H1 (cell line): ENCODE results near the gene INTS1. TPM values are rescaled to one million over a fixed set of nuclear protein-coding genes. Genes with fewer than 3 reads are reported as not detected.

Experiments
- JUN ChIP-seq: IDR thresholded peaks from 2 replicates; pipeline ENCODE4 v1.6.1; 2011; ENCODE audit warnings: low read depth, mild to moderate bottlenecking, improper control_type of control experiment, low read length
- KDM1A ChIP-seq: fragments of 200-600, 300-600 bp; sonication (generic); IDR thresholded peaks from 2 replicates; pipeline ENCODE4 v1.7.1; 2016; ENCODE audit warnings: mild to moderate bottlenecking, low read length, borderline replicate concordance
- KDM5A ChIP-seq: fragments of 200-600 bp; IDR thresholded peaks from 2 replicates; pipeline ENCODE4 v1.7.1; 2012; ENCODE audit warnings: mild to moderate bottlenecking, low read length, inconsistent platforms, mixed read lengths
- POLR2A ChIP-seq, 2 experiments: IDR thresholded peaks; 1 replicate in 1 of 2; 2 replicates in 1 of 2; pipeline ENCODE4 v1.6.1; 2011; ENCODE audit warnings: low read depth in 2 of 2, low read length in 2 of 2, mild to moderate bottlenecking in 2 of 2; ENCODE audit errors: control extremely low read depth in 1 of 2
- RFX5 ChIP-seq: IDR thresholded peaks from 2 replicates; pipeline ENCODE4 v1.6.1; 2011; ENCODE audit warnings: low read depth, low read length, improper control_type of control experiment, borderline replicate concordance
- SIX5 ChIP-seq: IDR thresholded peaks from 2 replicates; pipeline ENCODE4 v1.6.1; 2011; ENCODE audit warnings: mild to moderate bottlenecking, low read depth, low read length
- polyA plus RNA-seq, 7 experiments: library from polyadenylated mRNA; depleted of rRNA in 3 of 7; stranded (reverse) in 5 of 7; unstranded in 2 of 7; fragments of >200 nt in 5 of 7; fragments of 200-250 nt in 2 of 7; gene quantifications; 1 replicate in 5 of 7; 2 replicates in 1 of 7; 4 replicates in 1 of 7; pipeline versions ENCODE4 v1.2.1 to v1.2.3, GENCODE V29; 2011 to 2013; ENCODE audit warnings: missing spikeins in 2 of 7, mixed read lengths in 2 of 7
- total RNA-seq: library from RNA; stranded (reverse); fragmentation: NEBNext Ultra II Directional; extraction: Animal tissue kit (Norgen Biotek cat#: 25700); gene quantifications from 2 replicates; pipeline ENCODE4 v1.2.1, GENCODE V29; 2021
- TF ChIP-seq, protein P1 (sequence below): fragments of 300-600 bp; sonication (generic); IDR thresholded peaks from 2 replicates; pipeline ENCODE4 v1.7.1; 2012; ENCODE audit warnings: low read length, moderate library complexity, mild to moderate bottlenecking, inconsistent platforms; ENCODE audit not compliant: insufficient replicate concordance

INTS1 gene
- total and polyA plus RNA-seq, 2 of the 8 experiments (the other 6 are each of a cell fraction or from before 2014, with no cell fraction given): 76.9 to 104 TPM

DNA sequence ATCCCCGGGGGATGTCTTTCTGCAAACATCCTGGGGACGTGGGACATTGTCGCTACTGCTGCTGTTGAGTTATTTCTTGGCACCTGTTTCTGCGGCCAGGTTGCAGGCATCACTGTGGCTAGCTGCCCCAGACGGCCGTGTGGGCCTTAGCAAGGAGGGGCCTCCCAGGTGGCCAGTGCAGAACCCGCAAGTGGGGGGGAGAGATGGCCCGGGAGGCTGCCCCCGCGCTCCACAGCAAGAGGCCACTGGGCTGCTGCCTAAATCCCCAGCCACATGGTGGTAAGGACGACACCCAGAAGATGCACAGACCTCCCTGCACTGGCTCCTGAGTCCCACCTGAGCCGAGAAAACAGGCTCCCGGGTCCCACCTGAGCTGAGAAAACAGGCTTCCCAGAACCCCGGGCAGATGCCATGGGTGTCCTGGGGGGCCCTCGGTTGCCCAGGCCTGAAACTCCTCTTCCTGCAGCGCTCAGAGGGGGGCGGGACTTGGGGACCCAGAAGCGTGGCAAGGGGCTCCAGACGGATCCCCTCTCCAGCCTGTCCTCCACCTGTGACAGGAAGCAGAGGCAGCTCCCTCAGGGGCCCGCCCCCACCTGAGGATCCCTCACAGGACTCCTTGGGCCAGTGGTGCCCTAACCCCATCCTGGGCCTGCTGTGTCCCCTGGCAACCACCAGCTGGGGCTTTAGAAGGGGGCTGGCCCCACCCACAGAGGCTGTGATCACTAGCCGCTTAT is 25.4 kb upstream of the INTS1 start (continued):
- no peak for TF ChIP-seq KDM5A
- no peak for TF ChIP-seq RFX5
- no peak for TF ChIP-seq KDM1A
- no peak for TF ChIP-seq SIX5
- no peak for TF ChIP-seq POLR2A (IDR thresholded peaks at IDR 0.05; ENCODE audit: control extremely low read depth in 1 of 2, low read depth in 2 of 2, low read length in 2 of 2)
- TF ChIP-seq, protein P1, sequence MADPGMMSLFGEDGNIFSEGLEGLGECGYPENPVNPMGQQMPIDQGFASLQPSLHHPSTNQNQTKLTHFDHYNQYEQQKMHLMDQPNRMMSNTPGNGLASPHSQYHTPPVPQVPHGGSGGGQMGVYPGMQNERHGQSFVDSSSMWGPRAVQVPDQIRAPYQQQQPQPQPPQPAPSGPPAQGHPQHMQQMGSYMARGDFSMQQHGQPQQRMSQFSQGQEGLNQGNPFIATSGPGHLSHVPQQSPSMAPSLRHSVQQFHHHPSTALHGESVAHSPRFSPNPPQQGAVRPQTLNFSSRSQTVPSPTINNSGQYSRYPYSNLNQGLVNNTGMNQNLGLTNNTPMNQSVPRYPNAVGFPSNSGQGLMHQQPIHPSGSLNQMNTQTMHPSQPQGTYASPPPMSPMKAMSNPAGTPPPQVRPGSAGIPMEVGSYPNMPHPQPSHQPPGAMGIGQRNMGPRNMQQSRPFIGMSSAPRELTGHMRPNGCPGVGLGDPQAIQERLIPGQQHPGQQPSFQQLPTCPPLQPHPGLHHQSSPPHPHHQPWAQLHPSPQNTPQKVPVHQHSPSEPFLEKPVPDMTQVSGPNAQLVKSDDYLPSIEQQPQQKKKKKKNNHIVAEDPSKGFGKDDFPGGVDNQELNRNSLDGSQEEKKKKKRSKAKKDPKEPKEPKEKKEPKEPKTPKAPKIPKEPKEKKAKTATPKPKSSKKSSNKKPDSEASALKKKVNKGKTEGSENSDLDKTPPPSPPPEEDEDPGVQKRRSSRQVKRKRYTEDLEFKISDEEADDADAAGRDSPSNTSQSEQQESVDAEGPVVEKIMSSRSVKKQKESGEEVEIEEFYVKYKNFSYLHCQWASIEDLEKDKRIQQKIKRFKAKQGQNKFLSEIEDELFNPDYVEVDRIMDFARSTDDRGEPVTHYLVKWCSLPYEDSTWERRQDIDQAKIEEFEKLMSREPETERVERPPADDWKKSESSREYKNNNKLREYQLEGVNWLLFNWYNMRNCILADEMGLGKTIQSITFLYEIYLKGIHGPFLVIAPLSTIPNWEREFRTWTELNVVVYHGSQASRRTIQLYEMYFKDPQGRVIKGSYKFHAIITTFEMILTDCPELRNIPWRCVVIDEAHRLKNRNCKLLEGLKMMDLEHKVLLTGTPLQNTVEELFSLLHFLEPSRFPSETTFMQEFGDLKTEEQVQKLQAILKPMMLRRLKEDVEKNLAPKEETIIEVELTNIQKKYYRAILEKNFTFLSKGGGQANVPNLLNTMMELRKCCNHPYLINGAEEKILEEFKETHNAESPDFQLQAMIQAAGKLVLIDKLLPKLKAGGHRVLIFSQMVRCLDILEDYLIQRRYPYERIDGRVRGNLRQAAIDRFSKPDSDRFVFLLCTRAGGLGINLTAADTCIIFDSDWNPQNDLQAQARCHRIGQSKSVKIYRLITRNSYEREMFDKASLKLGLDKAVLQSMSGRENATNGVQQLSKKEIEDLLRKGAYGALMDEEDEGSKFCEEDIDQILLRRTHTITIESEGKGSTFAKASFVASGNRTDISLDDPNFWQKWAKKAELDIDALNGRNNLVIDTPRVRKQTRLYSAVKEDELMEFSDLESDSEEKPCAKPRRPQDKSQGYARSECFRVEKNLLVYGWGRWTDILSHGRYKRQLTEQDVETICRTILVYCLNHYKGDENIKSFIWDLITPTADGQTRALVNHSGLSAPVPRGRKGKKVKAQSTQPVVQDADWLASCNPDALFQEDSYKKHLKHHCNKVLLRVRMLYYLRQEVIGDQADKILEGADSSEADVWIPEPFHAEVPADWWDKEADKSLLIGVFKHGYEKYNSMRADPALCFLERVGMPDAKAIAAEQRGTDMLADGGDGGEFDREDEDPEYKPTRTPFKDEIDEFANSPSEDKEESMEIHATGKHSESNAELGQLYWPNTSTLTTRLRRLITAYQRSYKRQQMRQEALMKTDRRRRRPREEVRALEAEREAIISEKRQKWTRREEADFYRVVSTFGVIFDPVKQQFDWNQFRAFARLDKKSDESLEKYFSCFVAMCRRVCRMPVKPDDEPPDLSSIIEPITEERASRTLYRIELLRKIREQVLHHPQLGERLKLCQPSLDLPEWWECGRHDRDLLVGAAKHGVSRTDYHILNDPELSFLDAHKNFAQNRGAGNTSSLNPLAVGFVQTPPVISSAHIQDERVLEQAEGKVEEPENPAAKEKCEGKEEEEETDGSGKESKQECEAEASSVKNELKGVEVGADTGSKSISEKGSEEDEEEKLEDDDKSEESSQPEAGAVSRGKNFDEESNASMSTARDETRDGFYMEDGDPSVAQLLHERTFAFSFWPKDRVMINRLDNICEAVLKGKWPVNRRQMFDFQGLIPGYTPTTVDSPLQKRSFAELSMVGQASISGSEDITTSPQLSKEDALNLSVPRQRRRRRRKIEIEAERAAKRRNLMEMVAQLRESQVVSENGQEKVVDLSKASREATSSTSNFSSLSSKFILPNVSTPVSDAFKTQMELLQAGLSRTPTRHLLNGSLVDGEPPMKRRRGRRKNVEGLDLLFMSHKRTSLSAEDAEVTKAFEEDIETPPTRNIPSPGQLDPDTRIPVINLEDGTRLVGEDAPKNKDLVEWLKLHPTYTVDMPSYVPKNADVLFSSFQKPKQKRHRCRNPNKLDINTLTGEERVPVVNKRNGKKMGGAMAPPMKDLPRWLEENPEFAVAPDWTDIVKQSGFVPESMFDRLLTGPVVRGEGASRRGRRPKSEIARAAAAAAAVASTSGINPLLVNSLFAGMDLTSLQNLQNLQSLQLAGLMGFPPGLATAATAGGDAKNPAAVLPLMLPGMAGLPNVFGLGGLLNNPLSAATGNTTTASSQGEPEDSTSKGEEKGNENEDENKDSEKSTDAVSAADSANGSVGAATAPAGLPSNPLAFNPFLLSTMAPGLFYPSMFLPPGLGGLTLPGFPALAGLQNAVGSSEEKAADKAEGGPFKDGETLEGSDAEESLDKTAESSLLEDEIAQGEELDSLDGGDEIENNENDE: no peak
- TF ChIP-seq JUN: no peak
